HG03135 (cell line): ENCODE results near the gene HSPBAP1.
"Not testable (repeated sequence)": the region's sequence is repeated elsewhere in the genome, so short reads cannot be mapped to it uniquely, and the experiment has no call there.

ENCODE experiments used
- ATAC-seq: cut with Tn5 transposase; IDR thresholded peaks from one replicate; pipeline ENCODE4 v1.9.1; 2021; ENCODE audit warnings: mild to moderate bottlenecking, moderate library complexity; ENCODE audit not compliant: unreplicated experiment

The HSPBAP1 gene

GRCh38 chr3:122786066-122786465, 7.6 kb downstream of the HSPBAP1 start:
- no peak for ATAC-seq

GRCh38 chr3:122785231-122785630, 8.4 kb downstream of the HSPBAP1 start:
- no peak for ATAC-seq

- ATAC-seq: no peak
Measured at GRCh38 chr3:122784436-122784835, 9.2 kb downstream of the HSPBAP1 start.

- no peak for ATAC-seq
Measured at GRCh38 chr3:122782804-122783203, 10.8 kb downstream of the HSPBAP1 start.

GRCh38 chr3:122777563-122777962, 16.1 kb downstream of the HSPBAP1 start:
- no peak for ATAC-seq

- no peak for ATAC-seq
Measured at GRCh38 chr3:122776675-122777468, 16.8 kb downstream of the HSPBAP1 start.

GRCh38 chr3:122774564-122774963, 19.1 kb downstream of the HSPBAP1 start:
- no peak for ATAC-seq

GRCh38 chr3:122773944-122774509, 19.6 kb downstream of the HSPBAP1 start:
- no peak for ATAC-seq

GRCh38 chr3:122772827-122773226, 20.8 kb downstream of the HSPBAP1 start:
- no peak for ATAC-seq

- ATAC-seq: no peak
Measured at GRCh38 chr3:122770521-122771202, 23.0 kb downstream of the HSPBAP1 start.

GRCh38 chr3:122767540-122768372, 25.9 kb downstream of the HSPBAP1 start:
- ATAC-seq: no peak

- no peak for ATAC-seq
Measured at GRCh38 chr3:122766430-122766829, 27.2 kb downstream of the HSPBAP1 start.

GRCh38 chr3:122760453-122761271, 33.0 kb downstream of the HSPBAP1 start:
- no peak for ATAC-seq

GRCh38 chr3:122758877-122759560, 34.6 kb downstream of the HSPBAP1 start:
- ATAC-seq: no peak

- no peak for ATAC-seq
Measured at GRCh38 chr3:122755491-122755890, 38.1 kb downstream of the HSPBAP1 start.

GRCh38 chr3:122754929-122755328, 38.7 kb downstream of the HSPBAP1 start:
- ATAC-seq: no peak

GRCh38 chr3:122748347-122748746, 45.3 kb downstream of the HSPBAP1 start:
- ATAC-seq: no peak

- not testable (repeated sequence) for ATAC-seq
Measured at GRCh38 chr3:122747295-122747694, 46.3 kb downstream of the HSPBAP1 start.

GRCh38 chr3:122745369-122746021, 48.1 kb downstream of the HSPBAP1 start:
- no peak for ATAC-seq
